ENCODE data around the gene CDS2.

DNA sequence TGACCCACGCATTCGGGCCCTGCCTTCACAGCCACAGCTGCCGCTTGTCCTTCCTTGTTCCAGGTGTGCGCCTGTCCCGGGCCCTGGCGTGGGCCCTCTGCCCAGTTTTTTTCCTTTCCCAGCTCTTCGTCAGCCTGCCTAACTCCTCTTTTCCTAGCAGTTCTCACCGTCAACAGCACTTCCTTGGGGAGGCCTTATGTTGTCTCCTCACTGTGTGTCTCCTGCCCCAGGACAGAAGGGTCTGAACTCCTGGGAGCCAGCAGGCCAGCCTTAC is 71.8 kb downstream of the CDS2 start:
- TF ChIP-seq, protein P1, sequence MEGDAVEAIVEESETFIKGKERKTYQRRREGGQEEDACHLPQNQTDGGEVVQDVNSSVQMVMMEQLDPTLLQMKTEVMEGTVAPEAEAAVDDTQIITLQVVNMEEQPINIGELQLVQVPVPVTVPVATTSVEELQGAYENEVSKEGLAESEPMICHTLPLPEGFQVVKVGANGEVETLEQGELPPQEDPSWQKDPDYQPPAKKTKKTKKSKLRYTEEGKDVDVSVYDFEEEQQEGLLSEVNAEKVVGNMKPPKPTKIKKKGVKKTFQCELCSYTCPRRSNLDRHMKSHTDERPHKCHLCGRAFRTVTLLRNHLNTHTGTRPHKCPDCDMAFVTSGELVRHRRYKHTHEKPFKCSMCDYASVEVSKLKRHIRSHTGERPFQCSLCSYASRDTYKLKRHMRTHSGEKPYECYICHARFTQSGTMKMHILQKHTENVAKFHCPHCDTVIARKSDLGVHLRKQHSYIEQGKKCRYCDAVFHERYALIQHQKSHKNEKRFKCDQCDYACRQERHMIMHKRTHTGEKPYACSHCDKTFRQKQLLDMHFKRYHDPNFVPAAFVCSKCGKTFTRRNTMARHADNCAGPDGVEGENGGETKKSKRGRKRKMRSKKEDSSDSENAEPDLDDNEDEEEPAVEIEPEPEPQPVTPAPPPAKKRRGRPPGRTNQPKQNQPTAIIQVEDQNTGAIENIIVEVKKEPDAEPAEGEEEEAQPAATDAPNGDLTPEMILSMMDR (IDR thresholded peaks at IDR 0.05) = no peak
- TF ChIP-seq POLR2AphosphoS5 (IDR thresholded peaks at IDR 0.05) = no peak
